Heart right ventricle (tissue), 16 donors: Measurements from ENCODE around the gene PLD2. TPM values are rescaled to one million over a fixed set of nuclear protein-coding genes. Genes with fewer than 3 reads are reported as not detected.

Experiments
- ATAC-seq, 8 donors: fragments of 200-7000 bp; cut with Tn5 transposase; one replicate each; pipeline ENCODE4 v1.9.1; 2020; ENCODE audit warnings: mild to moderate bottlenecking in 8 of 8, moderate library complexity in 8 of 8, moderate number of reproducible peaks in 1 of 8
- DNase-seq, 2 donors: peaks; one replicate each; pipeline ENCODE4 v3.0.0-alpha.2; 2020
- H3K27ac ChIP-seq, 10 donors: fragments of 200-600 bp; sonication (generic) in 2 of 10; one replicate each; pipeline versions ENCODE4 v1.5.0 to v1.8.0; 2020 to 2022; ENCODE audit warnings: mild to moderate bottlenecking in 3 of 10
- H3K27me3 ChIP-seq, 7 donors: fragments of 200-600 bp; one replicate each; pipeline ENCODE4 v1.8.0; 2021 to 2022; ENCODE audit warnings: mild to moderate bottlenecking in 2 of 7
- H3K36me3 ChIP-seq, 9 donors: fragments of 200-600 bp; sonication (generic) in 1 of 9; one replicate each; pipeline versions ENCODE4 v1.5.0 to v1.8.0; 2020 to 2022; ENCODE audit warnings: mild to moderate bottlenecking in 2 of 9
- H3K4me1 ChIP-seq, 9 donors: fragments of 200-600 bp; sonication (generic) in 1 of 9; one replicate each; pipeline versions ENCODE4 v1.5.0 to v1.8.0; 2020 to 2022; ENCODE audit warnings: mild to moderate bottlenecking in 4 of 9
- H3K4me3 ChIP-seq, 10 donors: fragments of 200-600 bp; sonication (generic) in 2 of 10; one replicate each; pipeline versions ENCODE4 v1.5.0 to v1.8.0; 2020 to 2022; ENCODE audit warnings: mild to moderate bottlenecking in 7 of 10, moderate library complexity in 2 of 10
- H3K9me3 ChIP-seq, 11 donors: fragments of 200-600 bp in 10 of 11; sonication (generic) in 2 of 11; one replicate each; pipeline versions ENCODE4 v1.5.0 to v1.8.0; 2013 to 2022; ENCODE audit warnings: mild to moderate bottlenecking in 2 of 11, control low read depth in 1 of 11, moderate library complexity in 1 of 11
- WGBS, 2 donors: extraction: QIAGEN DNeasy Blood & Tissue Kit; methylation state at CpG; one replicate each; pipeline ENCODE4 v1.1.7; 2013; ENCODE audit warnings: inconsistent platforms in 1 of 2; 5-methylcytosine and 5-hydroxymethylcytosine counted together
- intact Hi-C, 10 donors: fragments of 100-400 bp; cut with DNase I; formaldehyde crosslinking; loops; one replicate each; pipeline versions ENCODE4 v1.11.1 to v1.14.2; 2022
- polyA plus RNA-seq, 2 donors: library from polyadenylated mRNA; stranded (reverse); fragments of 200-250 nt; gene quantifications; one replicate each; pipeline ENCODE4 v1.2.3, GENCODE V29; 2013
- total RNA-seq, 10 donors: library from RNA; stranded (reverse); fragmentation: NEBNext Ultra II Directional in 3 of 10; extraction: Animal tissue kit (Norgen Biotek cat#: 25700) in 3 of 10; gene quantifications; one replicate each; pipeline versions ENCODE4 v1.2.1 to v1.2.4, GENCODE V29; 2021 to 2023
- TF ChIP-seq, protein P1 (sequence below), 9 donors: fragments of 200-600 bp; sonication (generic) in 2 of 9; IDR thresholded peaks; one replicate each; pipeline versions ENCODE4 v1.5.0 to v1.8.0; 2021 to 2022; ENCODE audit warnings: antibody characterized with exemption in 9 of 9, mild to moderate bottlenecking in 5 of 9, moderate library complexity in 1 of 9
- donor health status: Arrhythmogenic right ventricular cardiomyopathy.
- donor health status: ischemic (EF 13 %, LVEDD 7.1; RV severe dilation, severe dysfunction).
- donor health status: healthy with polysubstance abuse.
- donor health status: DM: no; HTN: yes; CAD: no.
- donor health status: DM: no; HTN: no; CAD: no.
- donor health status: ischemic (EF 25% LVEDD 6.9; RV normal size, moderate dysfunction).
- donor health status: ischemic (EF 25% LVEDD 5.7; RV mildly dilated, moderate dysfunction).
- donor health status: healthy.
- donor health status: DM: yes; HTN: yes; CAD: no.
- donor health status: Ischemic cardiomyopathy.
- donor health status: ischemic (EF 35%, LVEDD 5.7; RV mildly dilated, moderate dysfunction).
- donor health status: nonischemic (EF 11% LVEDD 7.7; RV severe dilation, severe dysfunction).
- donor health status: DM: yes; HTN: yes; CAD: no.
- donor health status: PGD.
- donor health status: ischemic (EF 29% LVEDD 5.4; RV normal size, mild dysfunction).
- donor health status: nonischemic (EF 23%, LVEDD 6.1; RV moderate dilation, normal function).

PLD2 gene
- total and polyA plus RNA-seq, 12 donors: 5.6 to 20.7 (median 10.4) TPM

DNA sequence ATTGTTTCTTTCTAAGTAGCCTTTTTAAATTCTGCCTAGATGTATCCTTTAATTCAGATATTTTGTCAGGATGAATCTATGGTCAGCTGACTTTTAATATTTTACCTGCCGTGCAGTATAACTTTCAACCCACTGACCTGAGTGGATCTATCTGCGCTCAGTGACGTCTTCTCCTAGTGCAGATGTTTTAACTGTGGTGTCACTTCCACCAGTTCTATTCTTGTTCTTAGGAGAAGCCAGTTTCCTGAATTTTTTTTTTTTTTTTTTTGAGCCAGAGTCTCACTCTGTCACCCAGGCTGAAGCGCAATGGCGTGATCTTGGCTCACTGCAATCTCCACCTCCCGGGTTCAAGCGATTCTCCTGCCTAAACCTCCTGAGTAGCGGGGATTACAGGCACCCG is 40.2 kb upstream of the PLD2 start:
- ATAC-seq (peak in 6 of 8 donors; percentile 41 to 75 (median 68)), DNase-seq (no peak)
- TF ChIP-seq, protein P1, sequence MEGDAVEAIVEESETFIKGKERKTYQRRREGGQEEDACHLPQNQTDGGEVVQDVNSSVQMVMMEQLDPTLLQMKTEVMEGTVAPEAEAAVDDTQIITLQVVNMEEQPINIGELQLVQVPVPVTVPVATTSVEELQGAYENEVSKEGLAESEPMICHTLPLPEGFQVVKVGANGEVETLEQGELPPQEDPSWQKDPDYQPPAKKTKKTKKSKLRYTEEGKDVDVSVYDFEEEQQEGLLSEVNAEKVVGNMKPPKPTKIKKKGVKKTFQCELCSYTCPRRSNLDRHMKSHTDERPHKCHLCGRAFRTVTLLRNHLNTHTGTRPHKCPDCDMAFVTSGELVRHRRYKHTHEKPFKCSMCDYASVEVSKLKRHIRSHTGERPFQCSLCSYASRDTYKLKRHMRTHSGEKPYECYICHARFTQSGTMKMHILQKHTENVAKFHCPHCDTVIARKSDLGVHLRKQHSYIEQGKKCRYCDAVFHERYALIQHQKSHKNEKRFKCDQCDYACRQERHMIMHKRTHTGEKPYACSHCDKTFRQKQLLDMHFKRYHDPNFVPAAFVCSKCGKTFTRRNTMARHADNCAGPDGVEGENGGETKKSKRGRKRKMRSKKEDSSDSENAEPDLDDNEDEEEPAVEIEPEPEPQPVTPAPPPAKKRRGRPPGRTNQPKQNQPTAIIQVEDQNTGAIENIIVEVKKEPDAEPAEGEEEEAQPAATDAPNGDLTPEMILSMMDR (IDR thresholded peaks at IDR 0.05): no peak
- Histone ChIP-seq H3K36me3 (no peaks in the 10 kb centered on the region), H3K4me3 (no peak overlapping the region), H3K27ac (peak overlapping the region in 3 of 10 donors; percentile 52 to 89 (median 58)), H3K4me1 (peaks cover 0 to 45% (median 0%) of the 10 kb centered on the region in 9 donors), H3K27me3 (peaks cover 0 to 4% (median 0%) of the 10 kb centered on the region in 7 donors), H3K9me3 (no peaks in the 10 kb centered on the region)
- intact Hi-C loops: no loop called here
- 69 to 70% methylated on average over 9 of the region's 9 CpGs for WGBS, 2 donors

GRCh38 chr17:4768298-4768697 is 38.7 kb upstream of the PLD2 start:
- H3K9me3 ChIP-seq: no peaks in the 10 kb centered on the region
- 81 to 85% methylated on average over 6 of the region's 6 CpGs for whole genome bisulfite sequencing, 2 donors
- no peak overlapping the region for H3K4me3 ChIP-seq
- TF ChIP-seq, protein P1 (IDR thresholded peaks at IDR 0.05): no peak
- H3K27ac ChIP-seq: peak overlapping the region in 4 of 10 donors; percentile 7 to 89 (median 19)
- ATAC-seq: peak in 1 of 8 donors; percentile 19
- peaks cover 0 to 19% (median 3%) of the 10 kb centered on the region in 7 donors for H3K27me3 ChIP-seq
- H3K4me1 ChIP-seq: peaks cover 0 to 45% (median 0%) of the 10 kb centered on the region in 9 donors
- H3K36me3 ChIP-seq: no peaks in the 10 kb centered on the region
- no peak for DNase-seq
- intact Hi-C loops: no loop called here

DNA sequence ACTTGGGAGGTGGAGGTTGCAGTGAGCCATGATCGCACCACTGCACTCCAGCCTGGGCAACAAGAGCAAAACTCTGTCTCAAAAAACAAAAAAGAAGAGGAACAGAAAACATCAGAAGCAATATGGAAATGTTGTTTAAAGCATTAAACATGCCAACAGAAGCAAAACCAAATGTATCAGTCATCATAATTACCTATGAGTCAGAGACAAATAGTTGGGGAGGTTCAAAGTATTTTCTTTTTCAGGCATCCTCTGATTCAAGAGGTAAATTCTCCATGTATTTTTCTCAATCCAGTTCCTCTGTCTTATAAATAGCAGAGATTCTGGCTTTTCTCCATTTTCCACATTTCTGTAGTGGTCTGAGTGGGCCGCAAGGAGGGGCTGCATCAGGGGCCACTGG is 37.3 kb upstream of the PLD2 start:
- H3K27me3 ChIP-seq: peaks cover 0 to 22% (median 6%) of the 10 kb centered on the region in 7 donors
- intact Hi-C loops: no loop called here
- WGBS, 2 donors: 86 to 96% methylated on average over 2 of the region's 2 CpGs
- no peaks in the 10 kb centered on the region for H3K9me3 ChIP-seq
- H3K4me1 ChIP-seq: peaks cover 0 to 36% (median 0%) of the 10 kb centered on the region in 9 donors
- ATAC-seq (no peak), DNase-seq (no peak)
- H3K36me3 ChIP-seq: no peaks in the 10 kb centered on the region
- no peak overlapping the region for H3K4me3 ChIP-seq
- TF ChIP-seq, protein P1 (IDR thresholded peaks at IDR 0.05): no peak
- H3K27ac ChIP-seq: peak overlapping the region in 1 of 10 donors; percentile 8

DNA sequence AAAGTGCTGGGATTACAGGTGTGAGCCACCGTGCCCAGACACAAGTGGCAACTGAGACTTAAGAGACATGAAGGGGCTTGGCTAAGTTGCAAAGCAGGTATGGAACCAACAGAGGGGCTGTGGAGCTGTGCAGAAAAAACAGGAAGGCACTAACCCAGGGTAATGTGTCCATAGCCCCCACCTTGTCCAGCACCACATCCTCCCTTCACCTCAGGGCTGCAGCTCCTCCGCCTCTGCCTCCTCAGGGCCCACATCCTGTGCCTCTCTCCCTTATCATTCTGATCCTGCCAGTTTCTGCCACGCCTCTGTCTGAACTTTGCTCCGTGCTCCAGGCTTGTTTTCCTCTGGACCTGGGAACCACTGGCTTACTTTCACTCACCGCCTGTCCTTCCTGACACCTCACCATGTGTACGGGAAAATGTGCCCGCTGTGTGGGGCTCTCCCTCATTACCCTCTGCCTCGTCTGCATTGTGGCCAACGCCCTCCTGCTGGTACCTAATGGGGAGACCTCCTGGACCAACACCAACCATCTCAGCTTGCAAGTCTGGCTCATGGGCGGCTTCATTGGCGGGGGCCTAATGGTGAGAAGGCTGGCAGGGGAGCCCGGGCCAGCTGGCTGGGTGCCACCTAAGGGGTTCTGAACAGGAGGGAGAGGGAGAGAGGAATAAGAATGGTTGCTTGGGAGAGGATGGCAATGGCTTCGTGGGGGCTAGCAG is 35.3 kb upstream of the PLD2 start, which contains the start of gene TM4SF5:
Gene TM4SF5, plus strand, starts transcription at position 368 of the 716 bp plus-strand sequence. Its CDS starts 37 bp downstream, at position 405.
- intact Hi-C loops: no loop called here

More for the DNA sequence above, 35.3 kb upstream of the PLD2 start, which contains the start of gene TM4SF5:
- no peak for DNase-seq
- peak in 1 of 8 donors; percentile 22 for ATAC-seq
- TF ChIP-seq, protein P1 (IDR thresholded peaks at IDR 0.05): no peak
- Histone ChIP-seq H3K36me3 (no peaks in the 10 kb centered on the region), H3K9me3 (no peaks in the 10 kb centered on the region), H3K27me3 (peaks cover 0 to 22% (median 8%) of the 10 kb centered on the region in 7 donors), H3K4me3 (no peak within 1 kb of the TSS), H3K4me1 (peaks cover 0 to 21% (median 0%) of the 10 kb centered on the region in 9 donors), H3K27ac (peak within 1 kb of the TSS in 1 of 10 donors; percentile 69)
- WGBS, 2 donors: 64 to 67% methylated on average over 13 of the region's 13 CpGs
